IMR-90 (cell line): ENCODE results near the gene PTGR1. TPM values are rescaled to one million over a fixed set of nuclear protein-coding genes. Genes with fewer than 3 reads are reported as not detected.
A peak's percentile ranks its signal among the peaks of the same experiment; 100 is the strongest.

Source experiments
- ATAC-seq: fragments of 200-7000 bp; cut with Tn5 transposase; 2 replicates; pipeline ENCODE4 v1.9.1; 2020; ENCODE audit warnings: low read depth, mild to moderate bottlenecking, moderate library complexity
- BruUV-seq: library from RNA; stranded (reverse); fragments of 400-500 nt; replicated peaks from 2 replicates; lab custom pipeline; 2021; lab: Mats Ljungman, UMichigan
- CTCF ChIA-PET: fragments of 300-600 bp; formaldehyde crosslinking; extraction: SDS; loops from one replicate; lab custom pipeline; 2021; ENCODE audit warnings: antibody characterized with exemption; lab: Yijun Ruan, JAX
- POLR2A ChIA-PET: fragments of 300-600 bp; sonication (Branson Sonifier 250); formaldehyde crosslinking; loops from one replicate; lab custom pipeline; 2022; ENCODE audit warnings: antibody characterized with exemption; ENCODE audit not compliant: unreplicated experiment; lab: Charles Lee
- DNase-seq: peaks from one replicate; pipeline ENCODE4 v3.0.0; 2013
- H2AFZ ChIP-seq: replicated peaks from 2 replicates; pipeline ENCODE3; 2013; ENCODE audit warnings: low read length, mild to moderate bottlenecking; ENCODE audit not compliant: poor library complexity
- H2AK5ac ChIP-seq: 2 replicates; pipeline ENCODE4 v1.6.1; 2013; ENCODE audit warnings: low read depth, low read length, inconsistent platforms
- H2AK9ac ChIP-seq: replicated peaks from 2 replicates; pipeline ENCODE3; 2013; ENCODE audit warnings: mild to moderate bottlenecking, low read depth, low read length, moderate library complexity; ENCODE audit not compliant: poor library complexity
- H2BK120ac ChIP-seq: 2 replicates; pipeline ENCODE4 v1.6.1; 2013; ENCODE audit warnings: low read depth, low read length, inconsistent platforms
- H2BK15ac ChIP-seq: 3 replicates; pipeline ENCODE4 v1.6.1; 2013; ENCODE audit warnings: low read depth, low read length, inconsistent platforms
- H2BK20ac ChIP-seq: 2 replicates; pipeline ENCODE4 v1.6.1; 2013; ENCODE audit warnings: low read depth, mild to moderate bottlenecking, inconsistent platforms, low read length, moderate library complexity
- H2BK5ac ChIP-seq: 2 replicates; pipeline ENCODE4 v1.6.1; 2013; ENCODE audit warnings: mild to moderate bottlenecking, low read depth, low read length, inconsistent platforms; ENCODE audit not compliant: poor library complexity, severe bottlenecking
- H3K14ac ChIP-seq: replicated peaks from 2 replicates; pipeline ENCODE4 v1.6.1; 2013; ENCODE audit warnings: low read depth, low read length, inconsistent platforms
- H3K18ac ChIP-seq: 2 replicates; pipeline ENCODE4 v1.6.1; 2013; ENCODE audit warnings: low read depth, low read length, control low read depth
- H3K23ac ChIP-seq: 2 replicates; pipeline ENCODE4 v1.6.1; 2013; ENCODE audit warnings: low read depth, low read length, inconsistent platforms
- H3K27ac ChIP-seq: 2 replicates; pipeline ENCODE4 v1.5.1; 2013; ENCODE audit warnings: mild to moderate bottlenecking, control low read depth, low read length; ENCODE audit not compliant: insufficient read depth
- H3K27me3 ChIP-seq: 2 replicates; pipeline ENCODE4 v1.6.1; 2013; ENCODE audit warnings: low read length; ENCODE audit not compliant: control insufficient read depth, insufficient read depth
- H3K36me3 ChIP-seq: 2 replicates; pipeline ENCODE4 v1.6.1; 2013; ENCODE audit warnings: low read length, mixed read lengths; ENCODE audit not compliant: control insufficient read depth, insufficient read depth
- H3K4ac ChIP-seq: 2 replicates; pipeline ENCODE4 v1.6.1; 2013; ENCODE audit warnings: low read depth, low read length, inconsistent platforms
- H3K4me1 ChIP-seq: 2 replicates; pipeline ENCODE4 v1.6.1; 2013; ENCODE audit warnings: low read length, mixed read lengths; ENCODE audit not compliant: control insufficient read depth, insufficient read depth
- H3K4me2 ChIP-seq: 2 replicates; pipeline ENCODE4 v1.6.1; 2013; ENCODE audit warnings: low read depth, mild to moderate bottlenecking, control low read depth, low read length, moderate library complexity
- H3K4me3 ChIP-seq: 2 replicates; pipeline ENCODE4 v1.5.1; 2013; ENCODE audit warnings: low read depth, mild to moderate bottlenecking, control low read depth, low read length, moderate library complexity; ENCODE audit not compliant: insufficient read depth
- H3K56ac ChIP-seq: 2 replicates; pipeline ENCODE4 v1.6.1; 2013; ENCODE audit warnings: low read length, inconsistent platforms; ENCODE audit not compliant: insufficient read depth; ENCODE audit errors: extremely low read depth
- H3K79me1 ChIP-seq, 2 experiments: 2 replicates each; pipeline ENCODE4 v1.6.1; 2013; ENCODE audit warnings: low read length in 2 of 2, inconsistent platforms in 1 of 2, low read depth in 1 of 2
- H3K9ac ChIP-seq: 2 replicates; pipeline ENCODE4 v1.6.1; 2013; ENCODE audit warnings: low read depth, low read length, control low read depth
- H3K9me1 ChIP-seq: 2 replicates; pipeline ENCODE4 v1.6.1; 2013; ENCODE audit warnings: low read length, inconsistent platforms; ENCODE audit not compliant: insufficient read depth
- H3K9me3 ChIP-seq: 2 replicates; pipeline ENCODE4 v1.6.1; 2013; ENCODE audit warnings: low read length; ENCODE audit not compliant: control insufficient read depth, insufficient read depth
- H4K20me1 ChIP-seq: 2 replicates; pipeline ENCODE4 v1.6.1; 2013; ENCODE audit warnings: low read length, inconsistent platforms; ENCODE audit not compliant: insufficient read depth
- H4K5ac ChIP-seq: 2 replicates; pipeline ENCODE4 v1.6.1; 2013; ENCODE audit warnings: mild to moderate bottlenecking, low read depth, low read length, control low read depth
- H4K8ac ChIP-seq, 2 experiments: 2 replicates each; pipeline ENCODE4 v1.6.1; 2013; ENCODE audit warnings: low read depth in 2 of 2, low read length in 2 of 2, control low read depth in 1 of 2, inconsistent platforms in 1 of 2
- H4K91ac ChIP-seq: 2 replicates; pipeline ENCODE4 v1.6.1; 2013; ENCODE audit warnings: low read depth, low read length, inconsistent platforms; ENCODE audit not compliant: insufficient read depth
- CEBPB ChIP-seq: IDR thresholded peaks from 2 replicates; pipeline ENCODE4 v1.6.1; 2012; ENCODE audit warnings: low read depth, low read length, improper control_type of control experiment
- MAFK ChIP-seq: IDR thresholded peaks from 2 replicates; pipeline ENCODE4 v1.6.1; 2012; ENCODE audit warnings: low read depth, low read length, improper control_type of control experiment
- WGBS, 2 experiments: methylation state at CpG; one replicate each; pipeline versions ENCODE4 v1.1.5 to v1.1.7; 2013; ENCODE audit warnings: missing lambda C conversion rate in 2 of 2; ENCODE audit not compliant: insufficient read length in 1 of 2; ENCODE audit errors: extremely low coverage in 2 of 2; 5-methylcytosine and 5-hydroxymethylcytosine counted together
- dilution Hi-C: fragments of 300-500 bp; cut with HindIII; formaldehyde crosslinking; loops from one replicate; pipeline ENCODE4 v1.14.3; 2018; ENCODE audit warnings: low sequenced_read_pairs; ENCODE audit not compliant: unreplicated experiment
- in situ Hi-C: fragments of 300-500 bp; cut with MboI; formaldehyde crosslinking; loops from 3 replicates; pipeline ENCODE4 v1.14.3; 2019; ENCODE audit warnings: low sequenced_read_pairs, inconsistent platforms, mixed read lengths
- intact Hi-C: fragments of 100-400 bp; cut with micrococcal nuclease; formaldehyde crosslinking; loops from 2 replicates; pipeline ENCODE4 v1.10.0; 2022
- polyA plus RNA-seq, 3 experiments: library from polyadenylated mRNA; depleted of rRNA; stranded (reverse); fragments of >200 nt; gene quantifications; 2 replicates each; pipeline ENCODE4 v1.2.3, GENCODE V29; 2012; ENCODE audit warnings: low replicate concordance in 1 of 3
- total RNA-seq: library from RNA; depleted of rRNA; stranded (reverse); fragments of >200 nt; gene quantifications from 2 replicates; pipeline ENCODE4 v1.2.3, GENCODE V29; 2012

Gene PTGR1
- total and polyA plus RNA-seq, 2 of the 4 experiments (the other 2 are of a cell fraction): 45.9 to 72.7 TPM

GRCh38 chr9:111648066-111648465 lies 48.6 kb upstream of the PTGR1 start:
- Histone ChIP-seq H2BK20ac (no peak overlapping the region), H3K4ac (no peak overlapping the region), H3K4me3 (no peak overlapping the region), H3K9me3 (no peaks in the 10 kb centered on the region), H2AK5ac (no peak overlapping the region), H4K20me1 (peaks cover 6% of the 10 kb centered on the region; the same call in 1 of the 2 replicates), H4K91ac (no peak overlapping the region), H4K8ac (no peak overlapping the region), H3K9ac (no peak overlapping the region; the same call in 1 of the 2 replicates), H3K36me3 (peaks cover 23% of the 10 kb centered on the region), H3K14ac (no peak overlapping the region), H3K56ac (no peak overlapping the region), H3K4me2 (no peak overlapping the region), H2AFZ (no peak overlapping the region), H3K9me1 (peaks cover 3% of the 10 kb centered on the region; the same call in 1 of the 2 replicates), H2BK5ac (peak overlapping the region; percentile 28), H2BK15ac (no peak overlapping the region), H3K4me1 (no peaks in the 10 kb centered on the region), H3K27ac (peak overlapping the region; percentile 79; the same call in 1 of the 2 replicates), H2BK120ac (no peak overlapping the region), H3K23ac (no peak overlapping the region), H2AK9ac (no peak overlapping the region), H3K18ac (peak overlapping the region; percentile 18; the same call in 1 of the 2 replicates), H3K79me1 (peaks cover 20 to 47% of the 10 kb centered on the region in 2 experiments), H3K27me3 (no peaks in the 10 kb centered on the region), H4K5ac (no peak overlapping the region)
- ChIA-PET POLR2A (no interaction called here), CTCF (interaction anchor here (1.4 kb wide), 1 partner anchor 13 kb away, joined by 4 read pairs; the partner anchor contains the start of gene GNG10)
- in situ Hi-C loops (no loop called here), dilution Hi-C loops (no loop called here), intact Hi-C loops (no loop called here)
- WGBS, 2 experiments: no CpG with 5 or more reads among the region's 4 CpGs
- DNase-seq (peak; percentile 62), ATAC-seq (peak; percentile 69)
- TF ChIP-seq CEBPB (peak; percentile 58; the same call in 1 of the 2 replicates), MAFK (no peak)
- no TSS peak for BruUV-seq
